ENCODE measurements around the gene MTCL1. TPM values are rescaled to one million over a fixed set of nuclear protein-coding genes. Genes with fewer than 3 reads are reported as not detected.

Gene MTCL1
- total RNA-seq (2013): 0.17 TPM
- polyA plus RNA-seq (not detected), polyA minus RNA-seq (0.16 and 0.69 TPM in 2 replicates), total RNA-seq (0.23 to 9.0 (median 0.91) reads per million in 11 experiments)

GRCh38 chr18:8705238-8705960 lies at the start of gene MTCL1:
TSS of gene MTCL1 (plus strand) at chr18:8705556. CDS start at chr18:8705661, 105 bp downstream.
- under 1% methylated on average over 121 of the region's 123 CpGs for WGBS (ENCODE audit: insufficient coverage)
- no peaks in the 10 kb centered on the region for H3K36me3 ChIP-seq (replicated peaks in 1 of 2; ENCODE audit: control insufficient read depth in 1 of 2, insufficient read depth in 2 of 2, low read length in 2 of 2)
- H3K4me3 ChIP-seq (replicated peaks in 1 of 3; ENCODE audit: low read depth in 2 of 3, low read length in 3 of 3): peak within 1 kb of the TSS; percentile 51 to 89 (median 83)
- no peaks in the 10 kb centered on the region for H4K20me1 ChIP-seq (ENCODE audit: insufficient read depth, low read length)
- intact Hi-C loops (cut with micrococcal nuclease): no loop called here
- Mint-ChIP-seq H3K36me3 (peaks cover 5 to 7% of the 10 kb centered on the region in 2 donors), H3K9me3 (peaks cover 0 to 23% (median 11%) of the 10 kb centered on the region in 7 donors), H3K27ac (peak within 1 kb of the TSS in 4 of 7 donors; percentile 51 to 72 (median 58)), H3K27me3 (ENCODE audit: low read depth in 3 of 3) (peaks cover 55 to 78% (median 68%) of the 10 kb centered on the region in 3 donors), H3K4me3 (peak within 1 kb of the TSS; percentile 92 to 97), H3K4me1 (peaks cover 23% of the 10 kb centered on the region)
- H3K4me1 ChIP-seq (ENCODE audit: control insufficient read depth in 1 of 2, insufficient read depth in 2 of 2, low read length in 2 of 2): peaks cover 20 to 28% of the 10 kb centered on the region in 2 donors
- H3K27ac ChIP-seq (ENCODE audit: low read depth in 1 of 2, low read length in 2 of 2): no peak within 1 kb of the TSS
- peak within 1 kb of the TSS; percentile 97 for H3K4me2 ChIP-seq (replicated peaks; ENCODE audit: extremely low read depth, low read length, poor library complexity, severe bottlenecking)
- peaks cover 3 to 20% of the 10 kb centered on the region in 2 donors for H3K9me3 ChIP-seq (replicated peaks in 1 of 2; ENCODE audit: control insufficient read depth in 1 of 2, insufficient read depth in 1 of 2, low read length in 2 of 2)
- peaks cover 52 to 67% of the 10 kb centered on the region in 2 donors for H3K27me3 ChIP-seq (ENCODE audit: control insufficient read depth in 2 of 2, insufficient read depth in 2 of 2, low read length in 2 of 2)
- H3K79me2 ChIP-seq (ENCODE audit: insufficient read depth, low read length): no peaks in the 10 kb centered on the region
- no peak for TF ChIP-seq CTCF (IDR thresholded peaks at IDR 0.05)
- H3K9ac ChIP-seq (ENCODE audit: insufficient read depth, low read length, poor library complexity, severe bottlenecking): peak within 1 kb of the TSS; percentile 32
- DNase-seq: peak in 1 of 3 donors; percentile 16
- peak within 1 kb of the TSS; percentile 98 for H2AFZ ChIP-seq (ENCODE audit: insufficient read depth, low read depth, low read length, poor library complexity, severe bottlenecking)

- peaks cover 2 to 6% (median 6%) of the 10 kb centered on the region in 3 donors for H3K27me3 Mint-ChIP-seq (ENCODE audit: low read depth in 3 of 3)
- Histone ChIP-seq H3K79me2 (ENCODE audit: insufficient read depth, low read length) (no peaks in the 10 kb centered on the region), H3K4me3 (replicated peaks in 1 of 3; ENCODE audit: low read depth in 2 of 3, low read length in 3 of 3) (no peak overlapping the region), H3K9me3 (replicated peaks in 1 of 2; ENCODE audit: control insufficient read depth in 1 of 2, insufficient read depth in 1 of 2, low read length in 2 of 2) (no peaks in the 10 kb centered on the region), H3K36me3 (replicated peaks in 1 of 2; ENCODE audit: control insufficient read depth in 1 of 2, insufficient read depth in 2 of 2, low read length in 2 of 2) (no peaks in the 10 kb centered on the region), H3K4me1 (ENCODE audit: control insufficient read depth in 1 of 2, insufficient read depth in 2 of 2, low read length in 2 of 2) (no peaks in the 10 kb centered on the region), H3K4me2 (replicated peaks; ENCODE audit: extremely low read depth, low read length, poor library complexity, severe bottlenecking) (no peak overlapping the region), H3K27me3 (ENCODE audit: control insufficient read depth in 2 of 2, insufficient read depth in 2 of 2, low read length in 2 of 2) (peaks cover 0 to 2% of the 10 kb centered on the region in 2 donors), H3K9ac (ENCODE audit: insufficient read depth, low read length, poor library complexity, severe bottlenecking) (no peak overlapping the region), H4K20me1 (ENCODE audit: insufficient read depth, low read length) (no peaks in the 10 kb centered on the region), H2AFZ (ENCODE audit: insufficient read depth, low read depth, low read length, poor library complexity, severe bottlenecking) (no peak overlapping the region), H3K27ac (ENCODE audit: low read depth in 1 of 2, low read length in 2 of 2) (no peak overlapping the region)
- peaks cover 0 to 6% (median 2%) of the 10 kb centered on the region in 7 donors for H3K9me3 Mint-ChIP-seq
- intact Hi-C loops (cut with micrococcal nuclease): no loop called here
- no peaks in the 10 kb centered on the region for H3K4me1 Mint-ChIP-seq
- 88% methylated on average over 5 of the region's 6 CpGs for WGBS (ENCODE audit: insufficient coverage)
- no peak overlapping the region for H3K27ac Mint-ChIP-seq
- no peaks in the 10 kb centered on the region for H3K36me3 Mint-ChIP-seq
- DNase-seq: no peak
- H3K4me3 Mint-ChIP-seq: no peak overlapping the region
- TF ChIP-seq CTCF (IDR thresholded peaks at IDR 0.05): no peak
These were observed 49.1 kb upstream of the MTCL1 start for GRCh38 chr18:8656232-8656631.
